Naive B cell (primary cell): Measurements from ENCODE around the gene PKN2. TPM values are rescaled to one million over a fixed set of nuclear protein-coding genes. Genes with fewer than 3 reads are reported as not detected.
A peak's percentile ranks its signal among the peaks of the same experiment; 100 is the strongest.

Experiments used
- ATAC-seq, 2 donors: fragments of 150-1000 bp; cut with Tn5 transposase; 2 replicates each; pipeline ENCODE4 v1.10.0; 2021; ENCODE audit warnings: low read depth in 2 of 2, mild to moderate bottlenecking in 2 of 2, moderate library complexity in 2 of 2
- DNase-seq: peaks from one replicate; pipeline ENCODE4 v3.0.0; 2022
- H3K27ac Mint-ChIP-seq, 6 donors: one replicate each; pipeline ENCODE4 v1.8.0; 2020 to 2022; ENCODE audit warnings: mild to moderate bottlenecking in 6 of 6, mixed read lengths in 6 of 6, moderate library complexity in 5 of 6, inconsistent platforms in 2 of 6
- H3K27me3 Mint-ChIP-seq, 3 donors: one replicate each; pipeline ENCODE4 v1.8.0; 2021 to 2022; ENCODE audit warnings: mixed read lengths in 3 of 3, mild to moderate bottlenecking in 1 of 3
- H3K36me3 Mint-ChIP-seq, 2 donors: one replicate each; pipeline ENCODE4 v1.8.0; 2020 to 2022; ENCODE audit warnings: mixed read lengths in 2 of 2, inconsistent platforms in 1 of 2, mild to moderate bottlenecking in 1 of 2
- H3K4me1 Mint-ChIP-seq, 3 donors: one replicate each; pipeline ENCODE4 v1.8.0; 2020 to 2022; ENCODE audit warnings: mixed read lengths in 3 of 3, inconsistent platforms in 1 of 3, mild to moderate bottlenecking in 1 of 3, moderate library complexity in 1 of 3
- H3K4me3 Mint-ChIP-seq, 8 donors: one replicate each; pipeline ENCODE4 v1.8.0; 2020 to 2022; ENCODE audit warnings: mild to moderate bottlenecking in 8 of 8, mixed read lengths in 8 of 8, moderate library complexity in 8 of 8, inconsistent platforms in 2 of 8
- H3K9me3 Mint-ChIP-seq, 7 donors: one replicate each; pipeline ENCODE4 v1.8.0; 2020 to 2022; ENCODE audit warnings: mixed read lengths in 7 of 7, mild to moderate bottlenecking in 5 of 7, inconsistent platforms in 2 of 7, moderate library complexity in 1 of 7
- polyA plus RNA-seq, 6 donors: library from polyadenylated mRNA; unstranded; fragments of 300-500 nt; fragmentation: Illumina TruSeq; gene quantifications; one replicate each; pipeline ENCODE4 v1.2.3, GENCODE V29; 2021; ENCODE audit warnings: low read depth in 6 of 6

PKN2 gene
- polyA plus RNA-seq, 6 donors from 2014 or later, result 7.6 to 13.3 (median 10.2) TPM

- no peaks in the 10 kb centered on the region for H3K27me3 Mint-ChIP-seq
Observed at GRCh38 chr1:88729297-88729696, 45.2 kb downstream of the PKN2 start.

GRCh38 chr1:88730132-88730675 is 46.1 kb downstream of the PKN2 start:
- no peak overlapping the region for H3K4me3 Mint-ChIP-seq
- DNase-seq (no peak), ATAC-seq (no peak)
- peaks cover 22 to 30% of the 10 kb centered on the region in 2 donors for H3K36me3 Mint-ChIP-seq
- peaks cover 33 to 58% (median 53%) of the 10 kb centered on the region in 3 donors for H3K4me1 Mint-ChIP-seq
- H3K9me3 Mint-ChIP-seq, result peaks cover 4 to 23% (median 17%) of the 10 kb centered on the region in 7 donors
- peak overlapping the region in 2 of 6 donors; percentile 26 to 30 for H3K27ac Mint-ChIP-seq
- H3K27me3 Mint-ChIP-seq, result no peaks in the 10 kb centered on the region

More at GRCh38 chr1:88729297-88729696, 45.2 kb downstream of the PKN2 start:
- ATAC-seq (no peak), DNase-seq (no peak)
- peaks cover 33 to 63% (median 54%) of the 10 kb centered on the region in 3 donors for H3K4me1 Mint-ChIP-seq
- peak overlapping the region in 2 of 6 donors; percentile 44 to 74 for H3K27ac Mint-ChIP-seq
- no peak overlapping the region for H3K4me3 Mint-ChIP-seq
- H3K9me3 Mint-ChIP-seq, result peaks cover 2 to 14% (median 8%) of the 10 kb centered on the region in 7 donors
- H3K36me3 Mint-ChIP-seq, result peaks cover 18 to 22% of the 10 kb centered on the region in 2 donors

GRCh38 chr1:88730995-88731394 is 46.9 kb downstream of the PKN2 start:
- H3K4me1 Mint-ChIP-seq, result peaks cover 33 to 52% (median 48%) of the 10 kb centered on the region in 3 donors

GRCh38 chr1:88731475-88732269 is 47.6 kb downstream of the PKN2 start:
- DNase-seq (no peak), ATAC-seq (no peak)
- H3K4me3 Mint-ChIP-seq, result no peak overlapping the region
- peaks cover 22 to 42% of the 10 kb centered on the region in 2 donors for H3K36me3 Mint-ChIP-seq
- peaks cover 26 to 45% (median 41%) of the 10 kb centered on the region in 3 donors for H3K4me1 Mint-ChIP-seq
- H3K27ac Mint-ChIP-seq, result peak overlapping the region in 2 of 6 donors; percentile 5 to 43
- H3K27me3 Mint-ChIP-seq, result no peaks in the 10 kb centered on the region
- H3K9me3 Mint-ChIP-seq, result peaks cover 9 to 37% (median 29%) of the 10 kb centered on the region in 7 donors

More at GRCh38 chr1:88730995-88731394, 46.9 kb downstream of the PKN2 start:
- DNase-seq, result no peak
- Mint-ChIP-seq H3K4me3 (no peak overlapping the region), H3K27me3 (no peaks in the 10 kb centered on the region), H3K27ac (peak overlapping the region in 4 of 6 donors; percentile 5 to 43 (median 30)), H3K9me3 (peaks cover 8 to 31% (median 23%) of the 10 kb centered on the region in 7 donors), H3K36me3 (peaks cover 22 to 38% of the 10 kb centered on the region in 2 donors)
- ATAC-seq, result no peak

- peaks cover 34 to 47% of the 10 kb centered on the region in 2 donors for H3K36me3 Mint-ChIP-seq
- H3K4me3 Mint-ChIP-seq, result peak overlapping the region in 1 of 8 donors; percentile 10
- no peaks in the 10 kb centered on the region for H3K27me3 Mint-ChIP-seq
- no peak overlapping the region for H3K27ac Mint-ChIP-seq
- no peak for DNase-seq
- peaks cover 9 to 38% (median 29%) of the 10 kb centered on the region in 7 donors for H3K9me3 Mint-ChIP-seq
- H3K4me1 Mint-ChIP-seq, result peaks cover 25 to 28% (median 26%) of the 10 kb centered on the region in 3 donors
- no peak for ATAC-seq
Observed at GRCh38 chr1:88735382-88735781, 51.3 kb downstream of the PKN2 start.

GRCh38 chr1:88735909-88736308 is 51.8 kb downstream of the PKN2 start:
- Mint-ChIP-seq H3K36me3 (peaks cover 34 to 51% of the 10 kb centered on the region in 2 donors), H3K4me3 (no peak overlapping the region), H3K9me3 (peaks cover 9 to 38% (median 29%) of the 10 kb centered on the region in 7 donors), H3K4me1 (peaks cover 22 to 24% (median 23%) of the 10 kb centered on the region in 3 donors), H3K27me3 (no peaks in the 10 kb centered on the region), H3K27ac (no peak overlapping the region)
- ATAC-seq (no peak), DNase-seq (no peak)

- ATAC-seq, result no peak
- H3K36me3 Mint-ChIP-seq, result peaks cover 34 to 54% of the 10 kb centered on the region in 2 donors
- no peak overlapping the region for H3K27ac Mint-ChIP-seq
- no peak for DNase-seq
- peaks cover 16 to 20% (median 18%) of the 10 kb centered on the region in 3 donors for H3K4me1 Mint-ChIP-seq
- no peak overlapping the region for H3K4me3 Mint-ChIP-seq
- H3K27me3 Mint-ChIP-seq, result no peaks in the 10 kb centered on the region
- H3K9me3 Mint-ChIP-seq, result peaks cover 9 to 38% (median 29%) of the 10 kb centered on the region in 7 donors
Observed at GRCh38 chr1:88736633-88737248, 52.7 kb downstream of the PKN2 start.

- no peaks in the 10 kb centered on the region for H3K27me3 Mint-ChIP-seq
- H3K36me3 Mint-ChIP-seq, result peaks cover 34 to 53% of the 10 kb centered on the region in 2 donors
- no peak for DNase-seq
- peaks cover 9 to 38% (median 29%) of the 10 kb centered on the region in 7 donors for H3K9me3 Mint-ChIP-seq
- ATAC-seq, result no peak
- H3K4me1 Mint-ChIP-seq, result peaks cover 16 to 20% (median 18%) of the 10 kb centered on the region in 3 donors
- H3K27ac Mint-ChIP-seq, result no peak overlapping the region
- H3K4me3 Mint-ChIP-seq, result no peak overlapping the region
Observed at GRCh38 chr1:88737338-88737927, 53.4 kb downstream of the PKN2 start.

- Mint-ChIP-seq H3K27ac (no peak overlapping the region), H3K9me3 (peaks cover 3 to 9% (median 7%) of the 10 kb centered on the region in 7 donors), H3K36me3 (peaks cover 25 to 28% of the 10 kb centered on the region in 2 donors), H3K4me3 (peak overlapping the region in 1 of 8 donors; percentile 39), H3K27me3 (no peaks in the 10 kb centered on the region), H3K4me1 (peaks cover 10 to 16% (median 11%) of the 10 kb centered on the region in 3 donors)
- ATAC-seq (no peak), DNase-seq (no peak)
Observed at GRCh38 chr1:88740784-88741183, 56.7 kb downstream of the PKN2 start.

- H3K9me3 Mint-ChIP-seq, result peaks cover 0 to 4% (median 2%) of the 10 kb centered on the region in 7 donors
- H3K4me1 Mint-ChIP-seq, result peaks cover 10 to 17% (median 14%) of the 10 kb centered on the region in 3 donors
- peaks cover 19 to 32% of the 10 kb centered on the region in 2 donors for H3K36me3 Mint-ChIP-seq
- H3K27ac Mint-ChIP-seq, result no peak overlapping the region
- DNase-seq (no peak), ATAC-seq (no peak)
- H3K27me3 Mint-ChIP-seq, result no peaks in the 10 kb centered on the region
- no peak overlapping the region for H3K4me3 Mint-ChIP-seq
Observed at GRCh38 chr1:88741413-88741812, 57.3 kb downstream of the PKN2 start.

GRCh38 chr1:88742531-88742930 is 58.5 kb downstream of the PKN2 start:
- H3K4me1 Mint-ChIP-seq, result peaks cover 17 to 22% (median 21%) of the 10 kb centered on the region in 3 donors
- H3K36me3 Mint-ChIP-seq, result peaks cover 18 to 32% of the 10 kb centered on the region in 2 donors
- H3K27ac Mint-ChIP-seq, result no peak overlapping the region
- H3K27me3 Mint-ChIP-seq, result no peaks in the 10 kb centered on the region
- ATAC-seq (no peak), DNase-seq (no peak)
- peaks cover 0 to 2% (median 0%) of the 10 kb centered on the region in 7 donors for H3K9me3 Mint-ChIP-seq
- no peak overlapping the region for H3K4me3 Mint-ChIP-seq

GRCh38 chr1:88744142-88744541 is 60.1 kb downstream of the PKN2 start:
- no peak for ATAC-seq
- Mint-ChIP-seq H3K27ac (peak overlapping the region in 1 of 6 donors; percentile 10), H3K4me3 (no peak overlapping the region)

GRCh38 chr1:88746916-88747315 is 62.8 kb downstream of the PKN2 start:
- no peak overlapping the region for H3K4me3 Mint-ChIP-seq
- ATAC-seq, result peak in 1 of 2 donors; percentile 61
- peaks cover 0 to 16% of the 10 kb centered on the region in 2 donors for H3K36me3 Mint-ChIP-seq
- H3K27ac Mint-ChIP-seq, result peak overlapping the region in 2 of 6 donors; percentile 5 to 66
- H3K4me1 Mint-ChIP-seq, result peaks cover 6 to 11% (median 8%) of the 10 kb centered on the region in 3 donors
- H3K9me3 Mint-ChIP-seq, result no peaks in the 10 kb centered on the region
- no peaks in the 10 kb centered on the region for H3K27me3 Mint-ChIP-seq
- no peak for DNase-seq

More at GRCh38 chr1:88744142-88744541, 60.1 kb downstream of the PKN2 start:
- Mint-ChIP-seq H3K9me3 (no peaks in the 10 kb centered on the region), H3K27me3 (no peaks in the 10 kb centered on the region), H3K4me1 (peaks cover 7 to 14% (median 11%) of the 10 kb centered on the region in 3 donors), H3K36me3 (peaks cover 7 to 16% of the 10 kb centered on the region in 2 donors)
- no peak for DNase-seq
